ENCODE data around the gene MYRIP.

GRCh38 chr3:39806820-39807219 is 2.6 kb upstream of the MYRIP start:
- TF ChIP-seq CTCF (IDR thresholded peaks at IDR 0.05) (no peak), POLR2A (IDR thresholded peaks at IDR 0.05) (no peak)

All from thyroid gland (tissue), 4 donors.